ENCODE measurements around the gene APPL2. TPM values are rescaled to one million over a fixed set of nuclear protein-coding genes. Genes with fewer than 3 reads are reported as not detected.

APPL2 gene
- total RNA-seq, 6 experiments from 2014 or later = 67.9 to 98.4 (median 87.8) TPM

DNA sequence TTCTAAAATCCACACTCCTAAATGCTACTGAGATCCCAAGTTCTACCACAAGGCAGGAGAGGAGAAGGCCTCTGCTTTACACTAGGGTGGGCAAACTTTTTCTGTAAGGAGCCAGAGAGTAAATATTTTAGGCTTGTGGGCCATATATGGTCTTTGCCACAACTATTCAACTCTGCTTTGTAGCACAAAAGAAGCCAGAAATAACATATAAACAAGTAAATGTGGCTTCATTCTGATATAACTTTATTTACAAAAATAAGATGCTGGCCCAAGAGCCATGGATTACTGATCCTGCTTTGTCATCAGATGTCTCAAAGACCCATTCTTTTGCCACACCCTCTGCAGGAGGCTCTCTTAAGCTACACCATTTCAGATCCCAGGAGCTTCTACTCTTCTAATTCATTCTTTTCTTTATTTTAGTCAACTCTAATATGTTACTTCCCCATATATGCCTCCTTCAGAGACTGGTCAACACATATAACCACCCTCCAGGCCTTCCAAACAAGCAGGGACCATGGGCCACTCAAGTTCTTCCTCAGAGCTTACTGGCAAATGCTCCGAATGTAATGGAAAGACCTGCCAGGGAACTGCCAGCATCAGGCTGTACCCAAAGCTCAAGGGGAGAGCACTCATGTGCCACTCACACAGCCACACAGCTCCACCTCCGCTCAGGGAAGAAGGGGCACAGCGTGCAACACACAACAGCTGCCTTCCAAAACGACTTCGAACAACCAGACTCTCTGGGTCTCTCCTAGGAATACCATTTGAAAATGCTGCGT lies 15.6 kb downstream of the APPL2 start:
- H3K36me3 Mint-ChIP-seq (ENCODE audit: low read depth) = peaks cover 77% of the 10 kb centered on the region
- TF ChIP-seq, protein P1, sequence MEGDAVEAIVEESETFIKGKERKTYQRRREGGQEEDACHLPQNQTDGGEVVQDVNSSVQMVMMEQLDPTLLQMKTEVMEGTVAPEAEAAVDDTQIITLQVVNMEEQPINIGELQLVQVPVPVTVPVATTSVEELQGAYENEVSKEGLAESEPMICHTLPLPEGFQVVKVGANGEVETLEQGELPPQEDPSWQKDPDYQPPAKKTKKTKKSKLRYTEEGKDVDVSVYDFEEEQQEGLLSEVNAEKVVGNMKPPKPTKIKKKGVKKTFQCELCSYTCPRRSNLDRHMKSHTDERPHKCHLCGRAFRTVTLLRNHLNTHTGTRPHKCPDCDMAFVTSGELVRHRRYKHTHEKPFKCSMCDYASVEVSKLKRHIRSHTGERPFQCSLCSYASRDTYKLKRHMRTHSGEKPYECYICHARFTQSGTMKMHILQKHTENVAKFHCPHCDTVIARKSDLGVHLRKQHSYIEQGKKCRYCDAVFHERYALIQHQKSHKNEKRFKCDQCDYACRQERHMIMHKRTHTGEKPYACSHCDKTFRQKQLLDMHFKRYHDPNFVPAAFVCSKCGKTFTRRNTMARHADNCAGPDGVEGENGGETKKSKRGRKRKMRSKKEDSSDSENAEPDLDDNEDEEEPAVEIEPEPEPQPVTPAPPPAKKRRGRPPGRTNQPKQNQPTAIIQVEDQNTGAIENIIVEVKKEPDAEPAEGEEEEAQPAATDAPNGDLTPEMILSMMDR (IDR thresholded peaks at IDR 0.05) = no peak
- no peaks in the 10 kb centered on the region for H3K9me3 Mint-ChIP-seq
- no peak overlapping the region for H3K4me3 Mint-ChIP-seq
- H3K27ac Mint-ChIP-seq = peak overlapping the region; percentile 65
- no peaks in the 10 kb centered on the region; the same call in 1 of the 2 replicates for H3K27me3 Mint-ChIP-seq (ENCODE audit: insufficient read depth)
- peaks cover 77% of the 10 kb centered on the region for H3K4me1 Mint-ChIP-seq (ENCODE audit: low read depth)
- DNase-seq = no peak

DNA sequence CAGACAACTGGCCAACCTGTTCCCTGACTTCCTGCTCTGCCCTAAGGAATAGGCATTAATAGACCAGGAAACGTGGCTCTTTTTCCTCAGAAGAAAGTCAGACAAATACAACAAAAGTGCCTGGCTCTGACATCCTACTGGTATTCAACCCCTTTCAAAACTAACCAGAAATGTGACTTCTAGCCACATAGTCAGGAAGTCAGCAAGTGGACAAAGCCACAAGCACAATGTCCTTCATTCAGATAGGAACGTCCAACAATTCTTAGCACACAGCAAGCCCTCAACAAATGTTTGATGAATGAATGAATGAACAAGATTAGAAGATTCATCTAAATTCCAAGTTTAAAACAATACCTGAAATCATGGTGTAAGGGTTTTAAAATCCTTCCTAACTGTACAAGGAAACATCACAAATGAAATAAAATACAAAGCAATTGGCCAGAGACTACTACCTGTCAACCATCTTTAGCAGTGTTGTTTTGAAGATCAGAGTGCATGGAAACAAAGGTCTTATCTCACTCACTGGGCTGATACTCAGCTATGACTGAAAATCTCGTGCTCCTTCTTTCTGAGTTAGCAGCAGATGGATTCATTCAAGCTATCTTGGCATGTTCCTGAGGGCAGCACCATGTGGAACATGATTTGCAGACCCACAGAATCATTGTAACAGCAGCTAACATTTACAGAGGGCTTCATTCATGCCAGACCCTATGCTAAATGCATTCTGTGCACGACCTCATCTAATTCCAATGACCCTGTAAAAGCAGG lies 16.5 kb downstream of the APPL2 start:
- no peaks in the 10 kb centered on the region; the same call in 1 of the 2 replicates for H3K27me3 Mint-ChIP-seq (ENCODE audit: insufficient read depth)
- H3K4me1 Mint-ChIP-seq (ENCODE audit: low read depth) = peaks cover 77% of the 10 kb centered on the region
- H3K36me3 Mint-ChIP-seq (ENCODE audit: low read depth) = peaks cover 77% of the 10 kb centered on the region
- no peaks in the 10 kb centered on the region for H3K9me3 Mint-ChIP-seq
- H3K4me3 Mint-ChIP-seq = no peak overlapping the region
- DNase-seq = no peak
- TF ChIP-seq, protein P1 (IDR thresholded peaks at IDR 0.05) = no peak
- peak overlapping the region; percentile 40 for H3K27ac Mint-ChIP-seq

DNA sequence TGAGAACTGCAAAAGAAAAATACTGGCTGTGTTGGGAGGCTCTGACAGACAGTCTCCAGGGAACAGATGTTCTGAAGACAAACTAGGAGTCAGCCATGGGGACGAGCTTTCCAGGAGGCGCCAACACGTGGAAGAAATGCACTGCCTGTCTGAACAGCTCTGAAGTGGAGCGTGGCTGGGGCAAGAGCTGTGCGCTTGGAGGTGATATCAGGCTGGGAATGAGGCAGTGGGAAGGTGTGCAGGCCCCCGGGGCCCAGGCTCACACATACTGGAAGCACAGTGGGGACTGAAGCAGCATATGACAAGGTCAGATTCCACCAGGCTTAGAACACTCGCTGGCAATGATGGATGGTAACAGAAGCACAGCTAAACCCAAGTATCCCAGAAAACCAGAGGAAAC lies 17.5 kb downstream of the APPL2 start:
- peak overlapping the region; percentile 40; the same call in 1 of the 2 replicates for H3K27ac Mint-ChIP-seq
- peaks cover 79% of the 10 kb centered on the region for H3K4me1 Mint-ChIP-seq (ENCODE audit: low read depth)
- TF ChIP-seq, protein P1 (IDR thresholded peaks at IDR 0.05) = no peak
- no peak for DNase-seq
- no peaks in the 10 kb centered on the region for H3K9me3 Mint-ChIP-seq
- no peaks in the 10 kb centered on the region; the same call in 1 of the 2 replicates for H3K27me3 Mint-ChIP-seq (ENCODE audit: insufficient read depth)
- no peak overlapping the region for H3K4me3 Mint-ChIP-seq
- H3K36me3 Mint-ChIP-seq (ENCODE audit: low read depth) = peaks cover 78% of the 10 kb centered on the region

DNA sequence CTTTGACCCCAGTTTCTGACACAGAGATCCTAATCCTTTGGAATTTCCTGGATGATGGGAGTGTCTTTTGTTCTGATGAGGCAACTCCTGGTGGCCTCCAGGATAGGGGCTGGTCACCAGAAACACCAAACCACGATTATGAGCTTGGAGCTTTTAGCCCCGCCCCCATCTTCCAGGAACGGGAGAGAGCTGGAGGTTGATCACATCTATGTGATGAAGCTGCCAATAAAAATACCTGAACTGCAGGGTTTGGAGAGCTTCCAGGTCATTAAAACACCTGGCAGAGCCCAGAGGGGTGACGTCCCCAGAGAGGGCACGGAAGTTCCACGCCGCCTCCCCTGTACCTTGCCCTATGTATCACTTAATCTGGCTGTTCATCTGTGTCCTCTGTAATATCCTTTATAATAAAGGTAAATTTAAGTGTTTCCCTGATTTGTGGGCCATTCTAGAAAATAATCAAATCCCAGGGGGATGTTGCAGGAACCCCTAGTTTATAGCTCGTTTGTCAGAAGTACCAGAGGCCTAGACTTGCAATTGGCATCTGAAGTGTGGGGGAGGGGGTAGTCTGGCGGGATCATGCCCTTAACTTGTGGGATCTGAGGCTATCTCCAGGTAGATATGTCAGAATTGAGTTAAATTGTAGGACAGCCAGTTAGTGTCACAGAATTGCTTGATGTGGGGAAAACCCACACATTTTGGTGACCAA lies 21.2 kb downstream of the APPL2 start:
- no peaks in the 10 kb centered on the region; the same call in 1 of the 2 replicates for H3K27me3 Mint-ChIP-seq (ENCODE audit: insufficient read depth)
- no peak for DNase-seq
- no peaks in the 10 kb centered on the region for H3K9me3 Mint-ChIP-seq
- peak overlapping the region; percentile 68 for H3K27ac Mint-ChIP-seq
- H3K4me3 Mint-ChIP-seq = peak overlapping the region; percentile 36
- TF ChIP-seq, protein P1 (IDR thresholded peaks at IDR 0.05) = no peak
- peaks cover 79% of the 10 kb centered on the region for H3K4me1 Mint-ChIP-seq (ENCODE audit: low read depth)
- H3K36me3 Mint-ChIP-seq (ENCODE audit: low read depth) = peaks cover 80% of the 10 kb centered on the region

DNA sequence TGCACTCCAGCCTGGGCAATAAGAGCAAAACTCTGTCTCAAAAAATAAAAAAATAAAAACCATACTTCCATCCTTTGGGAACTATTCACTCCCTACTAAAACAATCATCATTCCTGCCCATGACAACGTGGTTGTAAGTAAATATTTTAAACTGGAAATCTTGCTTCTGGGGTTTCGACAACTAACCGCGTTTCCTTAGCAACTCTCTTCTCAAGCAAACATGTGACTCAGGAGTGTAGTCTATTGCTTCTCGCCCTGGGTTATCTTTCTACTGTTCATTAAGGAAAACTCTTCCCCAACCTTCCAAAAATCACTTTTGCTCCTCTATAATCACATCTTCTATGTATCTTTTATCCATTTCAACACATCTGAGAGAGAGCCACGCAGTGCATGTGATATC lies 21.8 kb downstream of the APPL2 start:
- no peaks in the 10 kb centered on the region; the same call in 1 of the 2 replicates for H3K27me3 Mint-ChIP-seq (ENCODE audit: insufficient read depth)
- peaks cover 79% of the 10 kb centered on the region for H3K4me1 Mint-ChIP-seq (ENCODE audit: low read depth)
- H3K4me3 Mint-ChIP-seq = peak overlapping the region; percentile 36
- no peaks in the 10 kb centered on the region for H3K9me3 Mint-ChIP-seq
- TF ChIP-seq, protein P1 (IDR thresholded peaks at IDR 0.05) = no peak
- peak overlapping the region; percentile 68 for H3K27ac Mint-ChIP-seq
- DNase-seq = peak; percentile 42
- H3K36me3 Mint-ChIP-seq (ENCODE audit: low read depth) = peaks cover 80% of the 10 kb centered on the region
